MCF 10A (cell line): Measurements from ENCODE around the gene GPBP1. TPM values are rescaled to one million over a fixed set of nuclear protein-coding genes. Genes with fewer than 3 reads are reported as not detected.

Source experiments
- BruUV-seq: library from RNA; stranded (reverse); fragments of 400-500 nt; replicated peaks from 2 replicates; lab custom pipeline; 2021; lab: Mats Ljungman, UMichigan
- CTCF ChIA-PET: fragments of 300-600 bp; sonication (Branson Sonifier 250); formaldehyde crosslinking; extraction: SDS; loops from one replicate; lab custom pipeline; 2021; ENCODE audit warnings: antibody characterized with exemption, inconsistent platforms; lab: Yijun Ruan, JAX
- POLR2A ChIA-PET: fragments of 300-600, 350-650 bp; sonication (Branson Sonifier 250); formaldehyde crosslinking; extraction: SDS; loops from one replicate; lab custom pipeline; 2020; ENCODE audit warnings: antibody characterized with exemption, inconsistent platforms; lab: Yijun Ruan, JAX
- DNase-seq: peaks from one replicate; pipeline ENCODE4 v3.0.0-alpha.2; 2018; ENCODE audit not compliant: unreplicated experiment
- H3K27ac Mint-ChIP-seq: one replicate; pipeline ENCODE4 v1.8.0; 2022; ENCODE audit warnings: mild to moderate bottlenecking, low read depth, mixed read lengths; ENCODE audit not compliant: unreplicated experiment
- H3K27me3 Mint-ChIP-seq: one replicate; pipeline ENCODE4 v1.8.0; 2022; ENCODE audit warnings: mixed read lengths; ENCODE audit not compliant: insufficient read depth, unreplicated experiment
- H3K36me3 Mint-ChIP-seq: one replicate; pipeline ENCODE4 v1.8.0; 2022; ENCODE audit warnings: mild to moderate bottlenecking, moderate library complexity, mixed read lengths; ENCODE audit not compliant: insufficient read depth, unreplicated experiment
- H3K4me1 Mint-ChIP-seq: one replicate; pipeline ENCODE4 v1.8.0; 2022; ENCODE audit warnings: mixed read lengths; ENCODE audit not compliant: insufficient read depth, unreplicated experiment
- H3K4me3 Mint-ChIP-seq: one replicate; pipeline ENCODE4 v1.8.0; 2022; ENCODE audit warnings: mild to moderate bottlenecking, moderate library complexity, mixed read lengths; ENCODE audit not compliant: unreplicated experiment
- H3K9me3 Mint-ChIP-seq: one replicate; pipeline ENCODE4 v1.8.0; 2022; ENCODE audit warnings: mixed read lengths; ENCODE audit not compliant: unreplicated experiment
- intact Hi-C: fragments of 100-400 bp; cut with micrococcal nuclease; formaldehyde crosslinking; loops from 2 replicates; pipeline ENCODE4 v1.14.1; 2022
- total RNA-seq: library from RNA; stranded (reverse); gene quantifications from 2 replicates; pipeline ENCODE4 v1.2.3, GENCODE V29; 2022
- TF ChIP-seq, protein P1 (sequence below): fragments of 200-600 bp; IDR thresholded peaks from one replicate; pipeline ENCODE4 v1.8.0; 2022; ENCODE audit warnings: antibody characterized with exemption, mild to moderate bottlenecking; ENCODE audit not compliant: unreplicated experiment

Gene GPBP1
- total RNA-seq, 1 experiment from 2014 or later: 63.6 TPM

DNA sequence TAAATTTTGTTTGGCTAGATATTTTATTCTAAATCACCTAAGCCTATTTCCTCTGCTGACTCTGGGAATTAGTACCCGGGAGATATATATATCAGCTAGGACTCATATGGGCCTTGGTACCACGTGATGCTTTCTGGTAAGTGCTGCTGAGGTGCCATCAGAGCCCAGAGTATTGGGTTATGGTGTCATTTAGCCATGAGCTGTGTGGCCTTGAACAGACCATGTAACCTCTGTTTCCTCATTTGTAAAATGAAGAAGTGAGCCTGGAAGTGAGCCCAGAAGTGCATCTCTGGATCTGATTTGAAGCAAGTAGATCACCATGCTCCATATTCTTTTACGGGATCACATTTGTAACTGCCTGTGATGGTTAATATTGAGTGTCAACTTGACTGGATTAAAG, 126.1 kb downstream of the GPBP1 start:
- intact Hi-C loops: loop anchor here (1.0 kb wide), 3 partner anchors 133 to 588 kb away; no protein-coding TSS in a partner anchor
- Mint-ChIP-seq H3K4me1 (peaks cover 21% of the 10 kb centered on the region), H3K27ac (no peak overlapping the region), H3K9me3 (no peaks in the 10 kb centered on the region), H3K4me3 (no peak overlapping the region), H3K27me3 (no peaks in the 10 kb centered on the region), H3K36me3 (no peaks in the 10 kb centered on the region)
- TF ChIP-seq, protein P1, sequence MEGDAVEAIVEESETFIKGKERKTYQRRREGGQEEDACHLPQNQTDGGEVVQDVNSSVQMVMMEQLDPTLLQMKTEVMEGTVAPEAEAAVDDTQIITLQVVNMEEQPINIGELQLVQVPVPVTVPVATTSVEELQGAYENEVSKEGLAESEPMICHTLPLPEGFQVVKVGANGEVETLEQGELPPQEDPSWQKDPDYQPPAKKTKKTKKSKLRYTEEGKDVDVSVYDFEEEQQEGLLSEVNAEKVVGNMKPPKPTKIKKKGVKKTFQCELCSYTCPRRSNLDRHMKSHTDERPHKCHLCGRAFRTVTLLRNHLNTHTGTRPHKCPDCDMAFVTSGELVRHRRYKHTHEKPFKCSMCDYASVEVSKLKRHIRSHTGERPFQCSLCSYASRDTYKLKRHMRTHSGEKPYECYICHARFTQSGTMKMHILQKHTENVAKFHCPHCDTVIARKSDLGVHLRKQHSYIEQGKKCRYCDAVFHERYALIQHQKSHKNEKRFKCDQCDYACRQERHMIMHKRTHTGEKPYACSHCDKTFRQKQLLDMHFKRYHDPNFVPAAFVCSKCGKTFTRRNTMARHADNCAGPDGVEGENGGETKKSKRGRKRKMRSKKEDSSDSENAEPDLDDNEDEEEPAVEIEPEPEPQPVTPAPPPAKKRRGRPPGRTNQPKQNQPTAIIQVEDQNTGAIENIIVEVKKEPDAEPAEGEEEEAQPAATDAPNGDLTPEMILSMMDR: no peak
- no peak for DNase-seq
- BruUV-seq: no TSS peak
- ChIA-PET POLR2A (interaction anchor here (1.1 kb wide), 1 partner anchor 333 kb away, joined by 3 read pairs; no protein-coding TSS in a partner anchor), CTCF (interaction anchor here (0.6 to 6.4 kb wide), 14 partner anchors 13 to 1161 kb away, joined by 3 to 108 read pairs (median 4); partner anchors contain the start of gene PLK2)

DNA sequence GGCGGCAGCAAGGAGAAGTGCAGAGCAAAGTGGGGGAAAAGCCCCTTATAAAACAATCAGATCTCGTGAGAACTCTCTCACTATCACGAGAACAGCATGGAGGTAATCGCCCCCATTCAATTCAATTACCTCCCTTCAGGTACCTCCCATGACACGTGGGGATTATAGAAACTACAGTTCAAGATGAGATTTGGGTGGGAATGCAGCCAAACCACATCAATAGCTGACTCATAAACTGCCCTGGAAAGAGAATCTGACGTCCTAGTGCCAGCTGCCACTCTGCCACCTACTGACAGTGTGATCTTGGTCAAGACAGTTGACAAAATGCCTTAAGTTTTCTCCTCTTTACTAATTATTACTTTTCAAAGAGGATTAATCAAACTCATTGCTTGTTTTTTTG, 128.3 kb downstream of the GPBP1 start:
- peaks cover 21% of the 10 kb centered on the region for H3K4me1 Mint-ChIP-seq
- H3K27ac Mint-ChIP-seq: no peak overlapping the region
- H3K9me3 Mint-ChIP-seq: no peaks in the 10 kb centered on the region
- no TSS peak for BruUV-seq
- POLR2A ChIA-PET: interaction anchor here (1.0 to 1.6 kb wide), 3 partner anchors 15 to 197 kb away, joined by 3 to 7 read pairs (median 3); no protein-coding TSS in a partner anchor
- no peaks in the 10 kb centered on the region for H3K36me3 Mint-ChIP-seq
- TF ChIP-seq, protein P1: no peak
- no peaks in the 10 kb centered on the region for H3K27me3 Mint-ChIP-seq
- no peak overlapping the region for H3K4me3 Mint-ChIP-seq
- CTCF ChIA-PET: interaction anchor here (0.6 to 3.0 kb wide), 11 partner anchors 23 to 1199 kb away, joined by 3 to 12 read pairs (median 4); partner anchors contain the start of gene PLK2
- DNase-seq: peak; percentile 90
- intact Hi-C loops: no loop called here

DNA sequence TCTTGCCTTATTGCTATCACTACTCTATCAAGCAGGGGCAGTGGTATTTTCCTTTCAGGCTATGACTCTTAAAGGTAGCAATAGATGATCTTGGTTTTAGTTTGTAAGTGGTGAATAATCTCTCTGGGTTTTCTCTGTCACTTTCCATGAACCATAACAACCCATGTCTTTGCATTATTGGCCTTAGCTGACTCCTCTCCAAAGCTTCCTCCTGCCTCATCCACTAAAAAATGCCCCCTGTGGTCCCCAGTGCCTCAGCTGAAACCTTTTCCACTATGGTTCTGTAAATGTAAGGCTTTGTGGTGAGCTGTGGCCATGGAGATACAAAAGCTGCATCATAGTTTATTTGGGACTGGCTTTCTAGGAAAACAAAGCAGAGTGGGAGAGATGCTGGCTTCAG, 128.8 kb downstream of the GPBP1 start:
- intact Hi-C loops: no loop called here
- no peak for DNase-seq
- no peak overlapping the region for H3K4me3 Mint-ChIP-seq
- H3K27me3 Mint-ChIP-seq: no peaks in the 10 kb centered on the region
- no peak overlapping the region for H3K27ac Mint-ChIP-seq
- peaks cover 21% of the 10 kb centered on the region for H3K4me1 Mint-ChIP-seq
- BruUV-seq: no TSS peak
- H3K9me3 Mint-ChIP-seq: no peaks in the 10 kb centered on the region
- ChIA-PET POLR2A (interaction anchor here (1.0 to 1.6 kb wide), 3 partner anchors 14 to 197 kb away, joined by 3 to 7 read pairs (median 3); no protein-coding TSS in a partner anchor), CTCF (interaction anchor here (0.6 to 3.0 kb wide), 13 partner anchors 22 to 1198 kb away, joined by 3 to 12 read pairs (median 3); partner anchors contain the start of gene PLK2)
- TF ChIP-seq, protein P1: no peak
- no peaks in the 10 kb centered on the region for H3K36me3 Mint-ChIP-seq

DNA sequence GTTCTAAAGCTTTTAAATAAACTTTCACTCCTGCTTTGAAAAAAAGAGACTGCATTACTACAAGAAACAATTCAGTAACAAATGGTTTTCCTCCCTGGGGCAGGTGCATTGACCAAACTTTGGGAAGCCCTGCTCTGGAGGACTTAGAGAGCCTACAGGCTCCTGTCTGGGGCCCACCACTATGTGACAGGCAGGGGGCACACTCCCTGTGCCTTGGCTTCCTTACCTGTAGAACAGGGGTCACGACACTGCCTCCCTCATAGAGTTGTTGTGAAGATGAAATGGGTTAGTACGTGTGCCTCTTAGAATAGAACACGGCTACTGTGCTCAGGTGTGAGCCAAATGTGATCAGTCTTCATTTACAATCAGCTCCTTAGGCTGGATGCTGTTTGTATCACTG, 130.1 kb downstream of the GPBP1 start:
- no TSS peak for BruUV-seq
- Mint-ChIP-seq H3K27me3 (no peaks in the 10 kb centered on the region), H3K4me1 (peaks cover 16% of the 10 kb centered on the region), H3K27ac (no peak overlapping the region), H3K36me3 (no peaks in the 10 kb centered on the region), H3K9me3 (peaks cover 8% of the 10 kb centered on the region), H3K4me3 (no peak overlapping the region)
- TF ChIP-seq, protein P1: no peak
- no peak for DNase-seq
- ChIA-PET CTCF (interaction anchor here (0.6 to 1.4 kb wide), 8 partner anchors 24 to 1157 kb away, joined by 3 to 6 read pairs (median 3); no protein-coding TSS in a partner anchor), POLR2A (interaction anchor here (0.6 kb wide), 1 partner anchor 405 kb away, joined by 3 read pairs; no protein-coding TSS in a partner anchor)
- intact Hi-C loops: no loop called here
